Thoracic aorta (tissue), 2 donors: Measurements from ENCODE around the gene MASP2. TPM values are rescaled to one million over a fixed set of nuclear protein-coding genes. Genes with fewer than 3 reads are reported as not detected.

Source experiments
- ATAC-seq: fragments of 150-250 bp; one replicate; pipeline ENCODE4 v1.8.0; 2017; ENCODE audit warnings: low read depth; ENCODE audit not compliant: insufficient number of reproducible peaks, low FRiP score
- DNase-seq: peaks from one replicate; pipeline ENCODE4 v3.0.0-alpha.2; 2020; ENCODE audit warnings: low spot score
- H3K27ac ChIP-seq, 2 donors: fragments of 200-600 bp; sonication (generic); 1 replicate in 1 of 2; 2 replicates in 1 of 2; pipeline ENCODE4 v1.5.1; 2016; ENCODE audit warnings: mild to moderate bottlenecking in 2 of 2, moderate library complexity in 2 of 2
- H3K27me3 ChIP-seq: fragments of 200-600 bp; sonication (generic); replicated peaks from 2 replicates; pipeline ENCODE4 v1.6.0; 2016; ENCODE audit warnings: mild to moderate bottlenecking; ENCODE audit not compliant: insufficient read depth
- H3K36me3 ChIP-seq: fragments of 200-600 bp; sonication (generic); one replicate; pipeline ENCODE4 v1.5.1; 2016
- H3K4me1 ChIP-seq, 2 donors: fragments of 200-600 bp; sonication (generic); 1 replicate in 1 of 2; 2 replicates in 1 of 2; pipeline versions ENCODE4 v1.5.1 to v1.6.0; 2016; ENCODE audit warnings: low read depth in 2 of 2, mild to moderate bottlenecking in 1 of 2; ENCODE audit not compliant: control insufficient read depth in 1 of 2
- H3K4me3 ChIP-seq: fragments of 200-600 bp; sonication (generic); 2 replicates; pipeline ENCODE4 v1.5.1; 2016; ENCODE audit warnings: mild to moderate bottlenecking
- H3K9me3 ChIP-seq: fragments of 200-600 bp; sonication (generic); 2 replicates; pipeline ENCODE4 v1.5.1; 2016
- total RNA-seq, 2 donors: library from RNA; depleted of rRNA; stranded (reverse); fragments of >200 nt; gene quantifications; one replicate each; pipeline versions ENCODE4 v1.1.0 to v1.2.3, GENCODE V29; 2016
- TF ChIP-seq, protein P1 (sequence below): fragments of 200-600 bp; sonication (generic); IDR thresholded peaks from one replicate; pipeline ENCODE4 v1.5.1; 2019; ENCODE audit warnings: antibody characterized with exemption

The MASP2 gene
- total RNA-seq, 2 donors from 2014 or later = not detected

GRCh38 chr1:11056504-11056903 is 9.5 kb upstream of the MASP2 start:
- Histone ChIP-seq H3K9me3 (no peaks in the 10 kb centered on the region), H3K4me3 (no peak overlapping the region), H3K27me3 (no peaks in the 10 kb centered on the region), H3K36me3 (peaks cover 11% of the 10 kb centered on the region), H3K27ac (no peak overlapping the region), H3K4me1 (peaks cover 12 to 20% of the 10 kb centered on the region in 2 donors)
- TF ChIP-seq, protein P1, sequence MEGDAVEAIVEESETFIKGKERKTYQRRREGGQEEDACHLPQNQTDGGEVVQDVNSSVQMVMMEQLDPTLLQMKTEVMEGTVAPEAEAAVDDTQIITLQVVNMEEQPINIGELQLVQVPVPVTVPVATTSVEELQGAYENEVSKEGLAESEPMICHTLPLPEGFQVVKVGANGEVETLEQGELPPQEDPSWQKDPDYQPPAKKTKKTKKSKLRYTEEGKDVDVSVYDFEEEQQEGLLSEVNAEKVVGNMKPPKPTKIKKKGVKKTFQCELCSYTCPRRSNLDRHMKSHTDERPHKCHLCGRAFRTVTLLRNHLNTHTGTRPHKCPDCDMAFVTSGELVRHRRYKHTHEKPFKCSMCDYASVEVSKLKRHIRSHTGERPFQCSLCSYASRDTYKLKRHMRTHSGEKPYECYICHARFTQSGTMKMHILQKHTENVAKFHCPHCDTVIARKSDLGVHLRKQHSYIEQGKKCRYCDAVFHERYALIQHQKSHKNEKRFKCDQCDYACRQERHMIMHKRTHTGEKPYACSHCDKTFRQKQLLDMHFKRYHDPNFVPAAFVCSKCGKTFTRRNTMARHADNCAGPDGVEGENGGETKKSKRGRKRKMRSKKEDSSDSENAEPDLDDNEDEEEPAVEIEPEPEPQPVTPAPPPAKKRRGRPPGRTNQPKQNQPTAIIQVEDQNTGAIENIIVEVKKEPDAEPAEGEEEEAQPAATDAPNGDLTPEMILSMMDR = no peak
- no peak for DNase-seq
- no peak for ATAC-seq

- H3K27ac ChIP-seq = no peak overlapping the region
- H3K4me3 ChIP-seq = no peak overlapping the region
- peaks cover 4 to 12% of the 10 kb centered on the region in 2 donors for H3K4me1 ChIP-seq
- H3K27me3 ChIP-seq = no peaks in the 10 kb centered on the region
- ATAC-seq (no peak), DNase-seq (no peak)
- H3K9me3 ChIP-seq = no peaks in the 10 kb centered on the region
- H3K36me3 ChIP-seq = peaks cover 11% of the 10 kb centered on the region
- TF ChIP-seq, protein P1 = no peak
Measured at GRCh38 chr1:11055676-11056075, 8.6 kb upstream of the MASP2 start.

DNA sequence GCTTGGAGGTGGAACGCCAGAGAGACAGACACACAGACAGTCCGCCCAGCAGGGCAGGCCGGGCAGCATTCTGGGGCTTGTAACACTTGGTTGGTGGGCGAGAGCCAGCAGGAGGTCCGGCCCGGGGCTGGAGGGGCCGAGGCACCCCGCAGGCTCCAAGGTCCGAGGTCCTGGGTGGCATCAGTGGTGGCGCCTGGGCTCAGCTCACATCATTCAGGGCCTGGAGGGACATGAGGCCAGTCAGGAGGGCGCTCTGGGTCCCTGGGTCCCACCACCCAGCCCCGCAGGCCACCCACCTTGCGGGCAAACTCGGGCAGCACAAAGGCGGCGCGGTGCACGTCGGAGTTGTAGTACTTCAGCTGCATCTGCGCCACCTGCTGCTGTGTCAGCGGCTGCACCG is 7.6 kb upstream of the MASP2 start:
- TF ChIP-seq, protein P1 = no peak
- no peaks in the 10 kb centered on the region for H3K9me3 ChIP-seq
- H3K27ac ChIP-seq = no peak overlapping the region
- H3K27me3 ChIP-seq = no peaks in the 10 kb centered on the region
- H3K4me1 ChIP-seq = peaks cover 4 to 10% of the 10 kb centered on the region in 2 donors
- H3K36me3 ChIP-seq = peaks cover 11% of the 10 kb centered on the region
- DNase-seq (no peak), ATAC-seq (no peak)
- H3K4me3 ChIP-seq = no peak overlapping the region

GRCh38 chr1:11054181-11054580 is 7.1 kb upstream of the MASP2 start:
- Histone ChIP-seq H3K36me3 (peaks cover 11% of the 10 kb centered on the region), H3K27me3 (no peaks in the 10 kb centered on the region), H3K4me1 (peaks cover 4 to 8% of the 10 kb centered on the region in 2 donors), H3K9me3 (no peaks in the 10 kb centered on the region), H3K4me3 (no peak overlapping the region), H3K27ac (no peak overlapping the region)
- DNase-seq (no peak), ATAC-seq (no peak)
- TF ChIP-seq, protein P1 = no peak

GRCh38 chr1:11053758-11054137 is 6.7 kb upstream of the MASP2 start:
- Histone ChIP-seq H3K4me3 (no peak overlapping the region), H3K27ac (no peak overlapping the region), H3K9me3 (no peaks in the 10 kb centered on the region), H3K4me1 (peaks cover 0 to 3% of the 10 kb centered on the region in 2 donors), H3K36me3 (peaks cover 11% of the 10 kb centered on the region), H3K27me3 (no peaks in the 10 kb centered on the region)
- no peak for ATAC-seq
- no peak for DNase-seq
- TF ChIP-seq, protein P1 = no peak
